ENCODE measurements around the gene MUS81. TPM values are rescaled to one million over a fixed set of nuclear protein-coding genes. Genes with fewer than 3 reads are reported as not detected.

The MUS81 gene
- total and polyA plus RNA-seq, 9 of the 15 experiments (the other 6 are each of a cell fraction or from before 2014, with no cell fraction given), result 13.4 to 118 (median 53.7) TPM

- TF ChIP-seq RREB1 (CRISPR knock-in tag; IDR thresholded peaks at IDR 0.05), result no peak
- TF ChIP-seq YY1 (IDR thresholded peaks at IDR 0.05; ENCODE audit: borderline replicate concordance in 1 of 3, control insufficient read depth in 1 of 3, extremely low read depth in 1 of 3, insufficient read depth in 3 of 3, insufficient read length in 1 of 3, insufficient replicate concordance in 2 of 3, low read depth in 1 of 3, low read length in 2 of 3), result no peak
Observed at GRCh38 chr11:65870307-65870658, 10.1 kb downstream of the MUS81 start (continued).
